Neuron (in vitro differentiated cells): ENCODE data around the gene MLF1.
"Not testable (repeated sequence)": the region's sequence is repeated elsewhere in the genome, so short reads cannot be mapped to it uniquely, and the experiment has no call there.

Source experiments
- H2AFZ ChIP-seq: one replicate; pipeline ENCODE4 v1.6.1; 2013; ENCODE audit warnings: low read depth, mild to moderate bottlenecking, inconsistent platforms, low read length, moderate library complexity
- H3K27me3 ChIP-seq: one replicate; pipeline ENCODE4 v1.6.1; 2013; ENCODE audit warnings: low read length; ENCODE audit not compliant: insufficient read depth
- H3K36me3 ChIP-seq: one replicate; pipeline ENCODE4 v1.6.1; 2013; ENCODE audit warnings: low read length; ENCODE audit not compliant: insufficient read depth
- H3K4me1 ChIP-seq: one replicate; pipeline ENCODE4 v1.6.1; 2013; ENCODE audit warnings: low read length; ENCODE audit not compliant: insufficient read depth
- H3K4me3 ChIP-seq: 2 replicates; pipeline ENCODE4 v1.5.1; 2013; ENCODE audit warnings: mild to moderate bottlenecking, low read length, moderate library complexity
- H3K9me3 ChIP-seq: one replicate; pipeline ENCODE4 v1.6.1; 2013; ENCODE audit warnings: low read length

MLF1 gene

GRCh38 chr3:158570999-158571702 is at the start of gene MLF1:
TSS of gene MLF1 (plus strand) at chr3:158571194. CDS start at chr3:158571301, 107 bp downstream.
- H3K4me3 ChIP-seq = peak within 1 kb of the TSS; percentile 61
- H3K27me3 ChIP-seq = peaks cover 3% of the 10 kb centered on the region
- H3K9me3 ChIP-seq = no peaks in the 10 kb centered on the region
- H3K4me1 ChIP-seq = peaks cover 10% of the 10 kb centered on the region
- peak within 1 kb of the TSS; percentile 78 for H2AFZ ChIP-seq
- no peaks in the 10 kb centered on the region for H3K36me3 ChIP-seq

GRCh38 chr3:158522221-158523136 is 48.5 kb upstream of the MLF1 start:
- no peaks in the 10 kb centered on the region for H3K9me3 ChIP-seq
- H3K36me3 ChIP-seq = no peaks in the 10 kb centered on the region
- H3K4me3 ChIP-seq = no peak overlapping the region
- H2AFZ ChIP-seq = no peak overlapping the region
- no peaks in the 10 kb centered on the region for H3K27me3 ChIP-seq
- H3K4me1 ChIP-seq = peaks cover 2% of the 10 kb centered on the region

GRCh38 chr3:158528076-158528674 is 42.8 kb upstream of the MLF1 start:
- Histone ChIP-seq H3K36me3 (no peaks in the 10 kb centered on the region), H3K4me3 (no peak overlapping the region), H3K27me3 (no peaks in the 10 kb centered on the region), H2AFZ (no peak overlapping the region), H3K9me3 (no peaks in the 10 kb centered on the region), H3K4me1 (peaks cover 3% of the 10 kb centered on the region)

DNA sequence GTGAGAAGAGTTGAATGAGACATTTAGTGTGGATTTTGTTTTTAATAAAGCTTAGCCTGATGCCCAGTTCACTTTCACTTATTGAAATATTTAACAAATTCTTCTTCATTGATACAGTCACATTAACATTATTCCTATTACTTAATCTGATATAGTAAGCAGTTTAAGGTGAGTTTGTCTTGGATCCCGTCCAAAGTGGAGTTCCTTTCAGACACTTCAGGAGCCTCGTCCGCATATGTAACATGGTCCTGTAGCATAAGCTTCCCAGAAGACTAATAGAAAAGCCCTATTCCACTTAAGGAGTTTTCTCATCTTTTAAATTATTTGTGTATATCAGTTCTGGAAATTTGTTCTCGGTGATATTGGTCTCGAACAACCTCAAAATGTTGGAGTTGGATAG is 39.7 kb upstream of the MLF1 start:
- no peaks in the 10 kb centered on the region for H3K9me3 ChIP-seq
- H3K36me3 ChIP-seq = no peaks in the 10 kb centered on the region
- no peak overlapping the region for H3K4me3 ChIP-seq
- H3K27me3 ChIP-seq = no peaks in the 10 kb centered on the region
- H2AFZ ChIP-seq = no peak overlapping the region
- H3K4me1 ChIP-seq = peaks cover 3% of the 10 kb centered on the region

DNA sequence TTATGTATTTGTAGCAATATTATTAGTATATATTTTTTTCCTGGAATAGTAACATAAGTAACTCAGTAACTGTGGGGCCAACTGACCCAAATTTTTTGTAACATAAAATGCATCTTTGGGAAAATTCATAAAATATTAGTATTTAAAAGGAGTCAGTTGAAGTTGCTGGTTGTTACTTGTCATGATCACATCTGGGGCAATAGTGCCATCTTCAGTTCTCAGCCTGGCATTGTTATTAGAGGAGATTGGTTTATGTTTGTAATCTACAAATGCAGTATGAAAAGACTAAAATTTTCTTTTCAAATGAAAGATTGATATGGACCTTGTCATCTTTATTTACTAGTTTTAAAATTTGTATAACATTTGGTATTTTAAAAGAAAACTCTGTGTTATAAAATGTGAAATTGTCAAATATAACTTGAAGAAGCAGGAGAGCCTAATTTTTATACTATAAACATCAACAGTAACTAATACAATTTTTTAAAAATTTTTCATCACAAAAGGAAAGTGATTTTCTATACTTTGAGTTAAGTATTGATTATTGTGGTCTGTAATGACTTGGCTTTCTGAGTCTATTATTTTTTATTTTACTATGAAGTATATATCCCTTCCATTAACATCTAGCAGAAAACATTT is 38.8 kb upstream of the MLF1 start:
- Histone ChIP-seq H3K4me3 (no peak overlapping the region), H3K27me3 (no peaks in the 10 kb centered on the region), H3K9me3 (no peaks in the 10 kb centered on the region), H3K36me3 (no peaks in the 10 kb centered on the region), H3K4me1 (peaks cover 3% of the 10 kb centered on the region), H2AFZ (no peak overlapping the region)

- Histone ChIP-seq H3K9me3 (no peaks in the 10 kb centered on the region), H3K36me3 (no peaks in the 10 kb centered on the region), H2AFZ (no peak overlapping the region), H3K4me1 (no peaks in the 10 kb centered on the region), H3K27me3 (no peaks in the 10 kb centered on the region), H3K4me3 (no peak overlapping the region)
These were observed 35.1 kb upstream of the MLF1 start for GRCh38 chr3:158535918-158536317.

DNA sequence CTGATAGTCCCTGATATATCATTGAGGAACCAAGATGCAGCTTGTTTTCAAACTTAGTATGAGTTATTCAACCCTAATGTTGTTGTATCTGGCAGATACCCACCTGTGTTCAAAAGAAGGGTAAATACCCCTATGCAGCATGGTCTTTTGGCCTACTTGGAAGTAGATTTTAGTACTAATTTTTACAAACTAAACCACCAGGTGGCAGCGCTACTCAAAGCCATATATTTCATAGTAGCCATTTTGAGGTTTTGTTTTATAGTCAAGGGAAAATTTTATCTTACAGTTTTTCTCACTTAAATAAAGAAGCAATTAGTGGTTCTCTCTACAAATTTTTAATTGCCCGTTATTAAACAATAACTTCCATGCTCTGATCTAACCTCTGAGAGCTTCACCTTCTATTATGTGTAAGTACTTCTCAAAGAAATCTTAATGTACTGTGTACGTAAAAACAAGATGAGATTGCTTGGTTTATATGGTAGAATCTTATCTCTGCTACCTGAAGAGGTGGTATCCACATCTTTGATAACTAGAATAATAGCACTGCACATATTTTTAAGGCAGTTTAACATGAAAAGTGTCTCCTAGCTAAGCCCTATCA is 31.5 kb upstream of the MLF1 start:
- H3K4me1 ChIP-seq = no peaks in the 10 kb centered on the region
- no peaks in the 10 kb centered on the region for H3K9me3 ChIP-seq
- H3K27me3 ChIP-seq = no peaks in the 10 kb centered on the region
- H2AFZ ChIP-seq = peak overlapping the region; percentile 97
- H3K36me3 ChIP-seq = peaks cover 6% of the 10 kb centered on the region
- no peak overlapping the region for H3K4me3 ChIP-seq

GRCh38 chr3:158540066-158540465 is 30.9 kb upstream of the MLF1 start:
- Histone ChIP-seq H3K4me3 (no peak overlapping the region), H3K9me3 (peaks cover 2% of the 10 kb centered on the region), H3K36me3 (peaks cover 6% of the 10 kb centered on the region), H2AFZ (peak overlapping the region; percentile 97), H3K27me3 (no peaks in the 10 kb centered on the region), H3K4me1 (no peaks in the 10 kb centered on the region)

DNA sequence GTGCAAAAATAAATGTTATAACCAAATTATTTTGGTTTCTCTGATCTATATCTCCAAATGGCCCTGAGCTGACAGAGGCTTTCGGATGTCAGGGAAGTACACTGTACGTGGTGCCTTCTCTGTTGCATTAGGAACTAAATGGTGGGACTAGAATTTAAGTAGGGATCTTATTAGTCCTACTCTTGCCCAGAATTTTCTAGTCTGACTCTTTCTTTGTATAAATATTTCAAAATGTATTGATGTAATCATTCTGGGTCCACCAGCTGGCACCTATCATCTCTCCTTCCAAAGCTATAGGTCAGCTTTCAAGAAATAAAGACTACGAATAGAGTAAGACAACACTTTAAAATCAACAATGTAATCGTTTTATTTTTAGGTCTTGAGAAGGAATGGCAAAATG is 22.3 kb upstream of the MLF1 start:
- H2AFZ ChIP-seq = no peak overlapping the region
- peaks cover 2% of the 10 kb centered on the region for H3K9me3 ChIP-seq
- H3K4me3 ChIP-seq = no peak overlapping the region

GRCh38 chr3:158549938-158550337 is 21.1 kb upstream of the MLF1 start:
- not testable (repeated sequence) for H3K9me3 ChIP-seq, H3K27me3 ChIP-seq, H2AFZ ChIP-seq, H3K4me1 ChIP-seq, H3K36me3 ChIP-seq, H3K4me3 ChIP-seq

More for the DNA sequence above, 22.3 kb upstream of the MLF1 start:
- Histone ChIP-seq H3K36me3 (peaks cover 2% of the 10 kb centered on the region), H3K27me3 (no peaks in the 10 kb centered on the region), H3K4me1 (no peaks in the 10 kb centered on the region)

- Histone ChIP-seq H3K36me3 (no peaks in the 10 kb centered on the region), H2AFZ (no peak overlapping the region), H3K4me3 (no peak overlapping the region), H3K4me1 (no peaks in the 10 kb centered on the region), H3K9me3 (no peaks in the 10 kb centered on the region), H3K27me3 (no peaks in the 10 kb centered on the region)
These were observed 18.9 kb upstream of the MLF1 start for GRCh38 chr3:158552124-158552523.

GRCh38 chr3:158559504-158559903 is 11.5 kb upstream of the MLF1 start:
- H3K36me3 ChIP-seq = no peaks in the 10 kb centered on the region
- H3K4me1 ChIP-seq = peaks cover 2% of the 10 kb centered on the region
- no peaks in the 10 kb centered on the region for H3K9me3 ChIP-seq

More at GRCh38 chr3:158559504-158559903, 11.5 kb upstream of the MLF1 start:
- Histone ChIP-seq H3K27me3 (no peaks in the 10 kb centered on the region), H3K4me3 (no peak overlapping the region), H2AFZ (no peak overlapping the region)
